ENCODE measurements around the gene CTSZ. TPM values are rescaled to one million over a fixed set of nuclear protein-coding genes. Genes with fewer than 3 reads are reported as not detected.

CTSZ gene
- total RNA-seq, 1 experiment from 2014 or later = 37.6 TPM

DNA sequence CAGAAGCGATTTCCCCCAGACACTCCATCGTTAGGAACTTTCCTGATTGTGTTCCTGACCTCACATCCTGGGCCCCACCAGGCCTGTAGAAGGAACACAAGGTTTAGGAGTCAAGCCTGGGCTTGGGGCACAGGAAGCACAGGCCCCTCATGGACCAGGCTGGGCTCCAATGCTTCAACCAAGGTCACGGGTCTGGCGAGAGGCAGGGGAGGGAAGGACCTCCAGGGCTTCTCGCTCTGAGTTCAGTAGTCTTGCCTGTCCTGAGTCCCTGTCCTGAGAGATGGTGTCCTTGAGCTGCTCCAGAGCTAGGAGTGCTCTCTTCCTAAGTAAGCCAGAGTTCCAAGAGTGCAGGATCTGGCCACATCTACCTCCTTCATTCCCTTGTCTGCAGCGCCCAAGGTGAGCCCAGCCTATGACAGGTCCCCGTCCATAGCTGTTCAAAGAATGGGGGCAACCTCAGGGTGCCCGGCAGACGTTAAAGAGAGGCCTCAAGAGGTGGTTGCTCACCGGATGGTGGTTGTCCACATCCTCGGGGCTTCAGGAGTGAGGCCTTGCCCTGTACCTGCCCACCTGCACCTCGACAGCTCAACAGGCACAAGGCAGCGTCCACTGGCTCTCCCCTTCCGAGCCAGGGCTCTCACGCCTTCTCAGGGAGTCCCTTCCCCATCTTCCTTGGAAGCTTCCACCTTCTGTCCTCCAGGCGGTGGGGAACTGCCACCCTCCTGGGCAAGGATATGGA is 10.6 kb upstream of the CTSZ start:
- Histone ChIP-seq H2AFZ (ENCODE audit: low read length) (no peak overlapping the region), H3K18ac (ENCODE audit: insufficient read length, low read depth, low read length) (no peak overlapping the region), H3K23ac (ENCODE audit: insufficient read length, low read depth, low read length) (no peak overlapping the region), H3K27me3 (ENCODE audit: insufficient read depth, low read length) (no peaks in the 10 kb centered on the region), H3K14ac (ENCODE audit: insufficient read depth, low read length) (no peak overlapping the region; the same call in 1 of the 2 replicates), H4K91ac (ENCODE audit: insufficient read length, low read depth, low read length) (no peak overlapping the region), H3T11ph (ENCODE audit: low read length) (no peak overlapping the region), H3K9me3 (ENCODE audit: control insufficient read depth, low read depth, low read length) (no peaks in the 10 kb centered on the region), H2BK20ac (ENCODE audit: low read depth, low read length, poor library complexity, severe bottlenecking) (no peak overlapping the region), H3K23me2 (ENCODE audit: insufficient read length, low read depth, low read length, poor library complexity, severe bottlenecking) (no peaks in the 10 kb centered on the region), H3K9ac (ENCODE audit: extremely low read depth, insufficient read length, low read length) (no peak overlapping the region), H2BK12ac (ENCODE audit: insufficient read length, low read depth, low read length) (no peak overlapping the region), H4K8ac (replicated peaks; ENCODE audit: insufficient read length, low read depth, low read length) (no peak overlapping the region), H2BK15ac (ENCODE audit: low read depth, low read length) (no peak overlapping the region), H2BK5ac (ENCODE audit: insufficient read length, low read length) (no peak overlapping the region), H2AK5ac (ENCODE audit: insufficient read length, low read length) (no peak overlapping the region), H3K4me2 (ENCODE audit: insufficient read depth, insufficient read length, low read length) (no peak overlapping the region), H3K79me2 (ENCODE audit: insufficient read depth, low read length) (no peaks in the 10 kb centered on the region), H3K27ac (ENCODE audit: insufficient read length, low read depth, low read length) (no peak overlapping the region), H3K56ac (ENCODE audit: insufficient read length, low read depth, low read length) (no peak overlapping the region), H3K4ac (ENCODE audit: low read depth, low read length) (no peak overlapping the region), H3K4me1 (ENCODE audit: insufficient read depth, low read length) (no peaks in the 10 kb centered on the region), H2BK120ac (ENCODE audit: low read depth, low read length, poor library complexity, severe bottlenecking) (no peak overlapping the region), H4K5ac (ENCODE audit: insufficient read length, low read depth, low read length) (no peak overlapping the region), H3K79me1 (ENCODE audit: insufficient read depth, low read depth, low read length, poor library complexity, severe bottlenecking) (no peaks in the 10 kb centered on the region), H4K20me1 (ENCODE audit: control insufficient read depth, insufficient read depth, insufficient read length) (no peaks in the 10 kb centered on the region)
- Mint-ChIP-seq H3K4me3 (no peak overlapping the region), H3K9me3 (no peaks in the 10 kb centered on the region), H3K4me1 (peaks cover 9 to 17% of the 10 kb centered on the region in 2 experiments; a peak in 3 of 4 replicates), H3K36me3 (ENCODE audit: insufficient read depth in 1 of 3, low read depth in 3 of 3) (peaks cover 0 to 5% (median 5%) of the 10 kb centered on the region in 3 experiments; a peak in 5 of 7 replicates), H3K27ac (no peak overlapping the region; a peak in 1 of 7 replicates), H3K27me3 (ENCODE audit: low read depth) (peaks cover 19% of the 10 kb centered on the region)
- DNase-seq = no peak
- no CpG with 5 or more reads among the region's 16 CpGs for WGBS (ENCODE audit: extremely low coverage, insufficient read length, low lambda C conversion rate)
- TF ChIP-seq, protein P1, sequence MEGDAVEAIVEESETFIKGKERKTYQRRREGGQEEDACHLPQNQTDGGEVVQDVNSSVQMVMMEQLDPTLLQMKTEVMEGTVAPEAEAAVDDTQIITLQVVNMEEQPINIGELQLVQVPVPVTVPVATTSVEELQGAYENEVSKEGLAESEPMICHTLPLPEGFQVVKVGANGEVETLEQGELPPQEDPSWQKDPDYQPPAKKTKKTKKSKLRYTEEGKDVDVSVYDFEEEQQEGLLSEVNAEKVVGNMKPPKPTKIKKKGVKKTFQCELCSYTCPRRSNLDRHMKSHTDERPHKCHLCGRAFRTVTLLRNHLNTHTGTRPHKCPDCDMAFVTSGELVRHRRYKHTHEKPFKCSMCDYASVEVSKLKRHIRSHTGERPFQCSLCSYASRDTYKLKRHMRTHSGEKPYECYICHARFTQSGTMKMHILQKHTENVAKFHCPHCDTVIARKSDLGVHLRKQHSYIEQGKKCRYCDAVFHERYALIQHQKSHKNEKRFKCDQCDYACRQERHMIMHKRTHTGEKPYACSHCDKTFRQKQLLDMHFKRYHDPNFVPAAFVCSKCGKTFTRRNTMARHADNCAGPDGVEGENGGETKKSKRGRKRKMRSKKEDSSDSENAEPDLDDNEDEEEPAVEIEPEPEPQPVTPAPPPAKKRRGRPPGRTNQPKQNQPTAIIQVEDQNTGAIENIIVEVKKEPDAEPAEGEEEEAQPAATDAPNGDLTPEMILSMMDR (conservative IDR thresholded peaks at IDR 0.05) = no peak

All from H9 (cell line).